ENCODE measurements around the gene HSPA12A. TPM values are rescaled to one million over a fixed set of nuclear protein-coding genes. Genes with fewer than 3 reads are reported as not detected.

Gene HSPA12A
- total RNA-seq, 1 donor from 2014 or later, result 7.9 TPM

- Mint-ChIP-seq H3K27ac (ENCODE audit: unreplicated experiment) (no peak overlapping the region), H3K9me3 (ENCODE audit: unreplicated experiment) (peaks cover 5% of the 10 kb centered on the region), H3K4me1 (ENCODE audit: low read depth, unreplicated experiment) (peaks cover 10% of the 10 kb centered on the region), H3K27me3 (ENCODE audit: low read depth, unreplicated experiment) (peaks cover 8% of the 10 kb centered on the region), H3K4me3 (ENCODE audit: unreplicated experiment) (no peak overlapping the region), H3K36me3 (ENCODE audit: low read depth, unreplicated experiment) (no peaks in the 10 kb centered on the region)
- DNase-seq (ENCODE audit: low read depth) (no peak), FAIRE-seq (no peak)
- H3K9ac ChIP-seq (ENCODE audit: low read length), result no peak overlapping the region
- H3K4me3 ChIP-seq (ENCODE audit: insufficient read depth, low read depth, low read length), result no peak overlapping the region
- H3K4me2 ChIP-seq (ENCODE audit: low read length), result no peak overlapping the region
- H3K27ac ChIP-seq (ENCODE audit: low read depth, low read length), result no peak overlapping the region
- no peak overlapping the region for H2AFZ ChIP-seq (ENCODE audit: low read depth, low read length)
- no peaks in the 10 kb centered on the region for H4K20me1 ChIP-seq (ENCODE audit: insufficient read depth, low read length)
- H3K4me1 ChIP-seq (ENCODE audit: insufficient read depth, low read length), result no peaks in the 10 kb centered on the region
- peaks cover 2% of the 10 kb centered on the region for H3K27me3 ChIP-seq (ENCODE audit: insufficient read depth, low read length)
- no peaks in the 10 kb centered on the region for H3K36me3 ChIP-seq (ENCODE audit: insufficient read depth, low read length)
- H3K79me2 ChIP-seq (ENCODE audit: insufficient read depth, low read length), result no peaks in the 10 kb centered on the region
- no peak for TF ChIP-seq EZH2 (IDR thresholded peaks at IDR 0.05; ENCODE audit: insufficient read depth, low read length)
- no peak for TF ChIP-seq CTCF (IDR thresholded peaks at IDR 0.05; ENCODE audit: insufficient read depth, low read depth, low read length)
- H3K9me3 ChIP-seq (ENCODE audit: insufficient read depth, low read depth, low read length), result peaks cover 8% of the 10 kb centered on the region
Observed at GRCh38 chr10:116763440-116763839, 21.1 kb upstream of the HSPA12A start.

- Histone ChIP-seq H4K20me1 (ENCODE audit: insufficient read depth, low read length) (no peaks in the 10 kb centered on the region), H2AFZ (ENCODE audit: low read depth, low read length) (no peak overlapping the region), H3K36me3 (ENCODE audit: insufficient read depth, low read length) (no peaks in the 10 kb centered on the region), H3K27me3 (ENCODE audit: insufficient read depth, low read length) (peaks cover 2% of the 10 kb centered on the region), H3K9me3 (ENCODE audit: insufficient read depth, low read depth, low read length) (peaks cover 8% of the 10 kb centered on the region), H3K79me2 (ENCODE audit: insufficient read depth, low read length) (no peaks in the 10 kb centered on the region), H3K4me3 (ENCODE audit: insufficient read depth, low read depth, low read length) (no peak overlapping the region), H3K4me1 (ENCODE audit: insufficient read depth, low read length) (no peaks in the 10 kb centered on the region), H3K27ac (ENCODE audit: low read depth, low read length) (no peak overlapping the region), H3K4me2 (ENCODE audit: low read length) (no peak overlapping the region), H3K9ac (ENCODE audit: low read length) (no peak overlapping the region)
- Mint-ChIP-seq H3K36me3 (ENCODE audit: low read depth, unreplicated experiment) (no peaks in the 10 kb centered on the region), H3K4me3 (ENCODE audit: unreplicated experiment) (no peak overlapping the region), H3K4me1 (ENCODE audit: low read depth, unreplicated experiment) (peaks cover 3% of the 10 kb centered on the region), H3K27ac (ENCODE audit: unreplicated experiment) (no peak overlapping the region), H3K9me3 (ENCODE audit: unreplicated experiment) (peaks cover 5% of the 10 kb centered on the region), H3K27me3 (ENCODE audit: low read depth, unreplicated experiment) (peaks cover 8% of the 10 kb centered on the region)
- DNase-seq (ENCODE audit: low read depth) (no peak), FAIRE-seq (no peak)
- TF ChIP-seq EZH2 (IDR thresholded peaks at IDR 0.05; ENCODE audit: insufficient read depth, low read length) (no peak), CTCF (IDR thresholded peaks at IDR 0.05; ENCODE audit: insufficient read depth, low read depth, low read length) (no peak)
Observed at GRCh38 chr10:116761883-116762282, 19.5 kb upstream of the HSPA12A start.

GRCh38 chr10:116760919-116761318 is 18.6 kb upstream of the HSPA12A start:
- Mint-ChIP-seq H3K36me3 (ENCODE audit: low read depth, unreplicated experiment) (no peaks in the 10 kb centered on the region), H3K27ac (ENCODE audit: unreplicated experiment) (no peak overlapping the region), H3K4me3 (ENCODE audit: unreplicated experiment) (no peak overlapping the region), H3K27me3 (ENCODE audit: low read depth, unreplicated experiment) (peaks cover 8% of the 10 kb centered on the region), H3K9me3 (ENCODE audit: unreplicated experiment) (peaks cover 5% of the 10 kb centered on the region), H3K4me1 (ENCODE audit: low read depth, unreplicated experiment) (no peaks in the 10 kb centered on the region)
- Histone ChIP-seq H3K4me1 (ENCODE audit: insufficient read depth, low read length) (no peaks in the 10 kb centered on the region), H3K9ac (ENCODE audit: low read length) (no peak overlapping the region), H3K27me3 (ENCODE audit: insufficient read depth, low read length) (peaks cover 2% of the 10 kb centered on the region), H3K27ac (ENCODE audit: low read depth, low read length) (no peak overlapping the region), H3K4me2 (ENCODE audit: low read length) (no peak overlapping the region), H3K36me3 (ENCODE audit: insufficient read depth, low read length) (no peaks in the 10 kb centered on the region), H2AFZ (ENCODE audit: low read depth, low read length) (no peak overlapping the region), H3K79me2 (ENCODE audit: insufficient read depth, low read length) (no peaks in the 10 kb centered on the region), H4K20me1 (ENCODE audit: insufficient read depth, low read length) (no peaks in the 10 kb centered on the region), H3K4me3 (ENCODE audit: insufficient read depth, low read depth, low read length) (no peak overlapping the region), H3K9me3 (ENCODE audit: insufficient read depth, low read depth, low read length) (peaks cover 8% of the 10 kb centered on the region)
- no peak for DNase-seq (ENCODE audit: low read depth)
- TF ChIP-seq EZH2 (IDR thresholded peaks at IDR 0.05; ENCODE audit: insufficient read depth, low read length) (no peak), CTCF (IDR thresholded peaks at IDR 0.05; ENCODE audit: insufficient read depth, low read depth, low read length) (no peak)
- FAIRE-seq, result no peak
